Suprapubic skin (tissue), 4 donors: ENCODE results near the gene HOTAIR. TPM values are rescaled to one million over a fixed set of nuclear protein-coding genes. Genes with fewer than 3 reads are reported as not detected.
A peak's percentile ranks its signal among the peaks of the same experiment; 100 is the strongest.

Experiments used
- DNase-seq, 2 donors: peaks; one replicate each; pipeline ENCODE4 v3.0.0-alpha.2; 2019; ENCODE audit warnings: low spot score in 2 of 2
- H3K27ac ChIP-seq: fragments of 200-600 bp; sonication (generic); one replicate; pipeline ENCODE4 v1.5.1; 2019
- H3K27me3 ChIP-seq: fragments of 200-600 bp; sonication (generic); one replicate; pipeline ENCODE4 v1.5.1; 2019
- H3K36me3 ChIP-seq: fragments of 200-600 bp; sonication (generic); one replicate; pipeline ENCODE4 v1.5.1; 2019
- H3K4me1 ChIP-seq: fragments of 200-600 bp; sonication (generic); one replicate; pipeline ENCODE4 v1.5.1; 2019
- H3K4me3 ChIP-seq: fragments of 200-600 bp; sonication (generic); one replicate; pipeline ENCODE4 v1.5.1; 2019; ENCODE audit warnings: mild to moderate bottlenecking
- H3K9me3 ChIP-seq: fragments of 200-600 bp; sonication (generic); one replicate; pipeline ENCODE4 v1.5.1; 2019
- EP300 ChIP-seq: sonication (generic); formaldehyde crosslinking; IDR thresholded peaks from one replicate; pipeline ENCODE4 v1.6.1; 2017; ENCODE audit warnings: antibody characterized with exemption
- POLR2A ChIP-seq, 2 donors: fragments of 450-650 bp; IDR thresholded peaks; one replicate each; pipeline ENCODE4 v1.6.1; 2017; ENCODE audit warnings: antibody characterized with exemption in 2 of 2, mild to moderate bottlenecking in 2 of 2, moderate library complexity in 2 of 2
- POLR2AphosphoS5 ChIP-seq, 3 donors: sonication (generic); formaldehyde crosslinking; IDR thresholded peaks; one replicate each; pipeline ENCODE4 v1.6.1; 2017; ENCODE audit warnings: antibody characterized with exemption in 3 of 3
- WGBS: methylation state at CpG from one replicate; pipeline ENCODE4 v1.1.5; 2018; 5-methylcytosine and 5-hydroxymethylcytosine counted together
- total RNA-seq, 4 donors: library from RNA; depleted of rRNA; stranded (reverse); fragments of >200 nt; gene quantifications; one replicate each; pipeline ENCODE4 v1.1.0, GENCODE V29; 2016
- TF ChIP-seq, protein P1 (sequence below), 2 donors: fragments of 200-600 bp in 1 of 2; fragments of 450-650 bp in 1 of 2; sonication (generic) in 1 of 2; IDR thresholded peaks; one replicate each; pipeline ENCODE4 v1.5.1; 2016 to 2019; ENCODE audit warnings: antibody characterized with exemption in 2 of 2, mild to moderate bottlenecking in 1 of 2, moderate library complexity in 1 of 2

The HOTAIR gene
- total RNA-seq, 4 donors from 2014 or later, result 1.4 to 15.7 (median 10.7) TPM

DNA sequence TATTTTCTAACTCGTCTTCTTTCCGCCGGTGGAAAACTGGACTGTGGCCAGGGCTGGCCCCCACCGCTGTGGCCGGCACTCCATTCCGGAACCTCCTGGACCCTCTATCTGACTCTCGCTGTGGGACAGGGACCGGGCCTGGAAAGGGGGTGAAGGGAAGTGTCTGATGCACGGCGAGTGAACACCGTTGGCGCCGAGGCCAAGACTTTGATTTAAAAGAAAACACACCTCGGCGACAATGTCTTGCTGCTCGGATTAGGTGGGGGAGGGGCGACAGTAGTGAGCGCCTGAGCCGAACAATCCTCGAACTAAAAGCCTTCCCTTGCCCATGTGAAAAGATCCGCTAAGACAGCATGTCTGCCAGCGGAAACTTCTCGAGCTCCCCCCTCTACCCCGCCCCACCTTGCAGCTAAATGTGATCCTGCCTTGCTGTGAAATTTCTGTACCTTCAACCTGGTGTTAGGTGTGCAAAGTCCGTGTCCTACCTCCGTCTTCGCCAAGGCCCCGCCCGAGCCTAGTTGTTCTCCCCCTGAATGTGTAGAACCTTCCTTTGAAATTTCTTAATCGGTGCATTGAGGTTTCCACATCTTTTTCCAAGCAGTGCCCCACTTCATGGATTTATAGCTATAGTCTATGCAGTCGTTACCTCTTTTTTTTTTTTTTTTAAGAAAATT, 862 bp upstream of the HOTAIR start:
- Histone ChIP-seq H3K4me1 (peaks cover 72% of the 10 kb centered on the region), H3K9me3 (no peaks in the 10 kb centered on the region), H3K27ac (peak overlapping the region; percentile 84), H3K36me3 (no peaks in the 10 kb centered on the region), H3K27me3 (peaks cover 81% of the 10 kb centered on the region), H3K4me3 (peak overlapping the region; percentile 65)
- no peak for DNase-seq
- TF ChIP-seq POLR2A (IDR thresholded peaks at IDR 0.05) (no peak), POLR2AphosphoS5 (IDR thresholded peaks at IDR 0.05) (no peak), EP300 (no peak)
- TF ChIP-seq, protein P1, sequence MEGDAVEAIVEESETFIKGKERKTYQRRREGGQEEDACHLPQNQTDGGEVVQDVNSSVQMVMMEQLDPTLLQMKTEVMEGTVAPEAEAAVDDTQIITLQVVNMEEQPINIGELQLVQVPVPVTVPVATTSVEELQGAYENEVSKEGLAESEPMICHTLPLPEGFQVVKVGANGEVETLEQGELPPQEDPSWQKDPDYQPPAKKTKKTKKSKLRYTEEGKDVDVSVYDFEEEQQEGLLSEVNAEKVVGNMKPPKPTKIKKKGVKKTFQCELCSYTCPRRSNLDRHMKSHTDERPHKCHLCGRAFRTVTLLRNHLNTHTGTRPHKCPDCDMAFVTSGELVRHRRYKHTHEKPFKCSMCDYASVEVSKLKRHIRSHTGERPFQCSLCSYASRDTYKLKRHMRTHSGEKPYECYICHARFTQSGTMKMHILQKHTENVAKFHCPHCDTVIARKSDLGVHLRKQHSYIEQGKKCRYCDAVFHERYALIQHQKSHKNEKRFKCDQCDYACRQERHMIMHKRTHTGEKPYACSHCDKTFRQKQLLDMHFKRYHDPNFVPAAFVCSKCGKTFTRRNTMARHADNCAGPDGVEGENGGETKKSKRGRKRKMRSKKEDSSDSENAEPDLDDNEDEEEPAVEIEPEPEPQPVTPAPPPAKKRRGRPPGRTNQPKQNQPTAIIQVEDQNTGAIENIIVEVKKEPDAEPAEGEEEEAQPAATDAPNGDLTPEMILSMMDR (IDR thresholded peaks at IDR 0.05), result no peak
- WGBS, result 33% methylated on average over 31 of the region's 31 CpGs

DNA sequence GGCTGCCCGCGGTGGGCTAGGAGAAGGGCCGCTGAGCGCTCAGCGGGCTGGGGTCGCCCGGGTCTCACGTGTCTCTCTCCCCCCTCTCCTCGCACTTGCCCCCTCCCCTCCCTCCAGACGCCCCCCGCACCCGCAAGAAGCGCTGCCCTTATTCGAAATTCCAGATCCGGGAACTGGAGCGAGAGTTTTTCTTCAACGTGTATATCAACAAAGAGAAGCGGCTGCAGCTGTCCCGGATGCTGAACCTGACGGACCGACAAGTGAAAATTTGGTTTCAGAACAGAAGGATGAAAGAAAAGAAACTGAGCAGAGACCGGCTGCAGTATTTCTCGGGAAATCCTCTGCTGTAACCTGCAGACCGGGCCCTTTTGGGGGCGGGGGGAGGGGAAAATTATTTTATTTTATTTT, 314 bp upstream of the HOTAIR start:
- Histone ChIP-seq H3K4me3 (peak overlapping the region; percentile 65), H3K9me3 (no peaks in the 10 kb centered on the region), H3K36me3 (no peaks in the 10 kb centered on the region), H3K27me3 (peaks cover 84% of the 10 kb centered on the region), H3K27ac (peak overlapping the region; percentile 84), H3K4me1 (peaks cover 71% of the 10 kb centered on the region)
- no peak for DNase-seq
- 6% methylated on average over 25 of the region's 25 CpGs for WGBS
- TF ChIP-seq EP300, result no peak

DNA sequence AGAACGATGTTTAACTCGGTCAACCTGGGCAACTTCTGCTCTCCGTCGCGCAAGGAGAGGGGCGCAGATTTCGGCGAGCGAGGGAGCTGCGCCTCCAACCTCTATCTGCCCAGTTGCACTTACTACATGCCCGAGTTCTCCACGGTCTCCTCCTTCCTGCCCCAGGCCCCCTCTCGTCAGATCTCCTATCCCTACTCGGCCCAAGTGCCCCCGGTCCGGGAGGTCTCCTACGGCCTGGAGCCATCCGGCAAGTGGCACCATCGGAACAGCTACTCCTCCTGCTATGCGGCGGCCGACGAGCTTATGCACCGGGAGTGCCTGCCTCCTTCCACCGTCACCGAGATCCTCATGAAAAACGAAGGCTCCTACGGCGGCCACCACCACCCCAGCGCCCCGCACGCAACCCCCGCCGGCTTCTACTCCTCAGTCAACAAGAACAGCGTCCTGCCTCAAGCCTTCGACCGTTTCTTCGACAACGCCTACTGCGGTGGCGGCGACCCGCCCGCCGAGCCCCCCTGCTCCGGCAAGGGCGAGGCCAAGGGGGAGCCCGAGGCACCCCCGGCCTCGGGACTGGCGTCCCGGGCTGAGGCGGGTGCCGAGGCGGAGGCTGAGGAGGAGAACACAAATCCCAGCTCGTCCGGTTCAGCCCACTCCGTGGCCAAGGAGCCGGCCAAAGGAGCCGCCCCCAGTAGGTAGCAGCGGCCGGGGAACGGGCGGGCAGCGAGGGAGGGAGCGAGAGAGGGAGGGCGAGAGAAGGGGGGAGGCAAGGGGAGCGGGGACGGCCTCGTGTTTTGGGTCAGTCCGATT, 1.3 kb downstream of the HOTAIR start:
- H3K9me3 ChIP-seq, result no peaks in the 10 kb centered on the region
- no peaks in the 10 kb centered on the region for H3K36me3 ChIP-seq
- WGBS, result 2% methylated on average over 24 of the region's 71 CpGs
- H3K4me3 ChIP-seq, result peak overlapping the region; percentile 65
- H3K4me1 ChIP-seq, result peaks cover 59% of the 10 kb centered on the region
- H3K27me3 ChIP-seq, result peaks cover 91% of the 10 kb centered on the region
- DNase-seq, result no peak
- H3K27ac ChIP-seq, result peak overlapping the region; percentile 84
- TF ChIP-seq, protein P1 (IDR thresholded peaks at IDR 0.05), result no peak
- TF ChIP-seq POLR2AphosphoS5 (IDR thresholded peaks at IDR 0.05) (no peak), EP300 (no peak), POLR2A (IDR thresholded peaks at IDR 0.05) (no peak)

DNA sequence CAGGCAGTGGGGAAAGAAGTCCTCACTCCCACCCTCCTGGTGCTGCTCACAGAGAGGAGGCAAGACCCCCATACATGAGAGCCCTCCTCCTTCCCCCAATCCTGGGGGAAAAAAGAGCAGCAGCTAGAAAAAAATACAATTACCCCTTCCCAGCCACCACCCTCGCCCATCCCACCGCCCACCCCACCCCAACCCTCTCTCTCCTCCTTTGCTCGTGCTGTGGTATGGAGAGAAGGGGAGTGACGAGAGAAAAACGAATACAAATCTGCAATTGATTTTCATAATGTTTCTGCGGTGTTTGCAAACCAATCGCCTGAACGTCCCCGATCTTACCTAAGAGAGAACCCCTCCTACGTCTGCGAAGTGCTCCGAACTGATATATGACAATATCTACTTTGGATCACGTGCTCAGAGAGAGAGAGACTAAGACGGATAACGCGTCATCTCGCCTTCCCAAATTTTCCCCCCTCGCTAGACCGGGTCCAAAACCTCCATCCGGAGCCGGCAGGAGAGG, 2.0 kb downstream of the HOTAIR start, which contains the start of gene HOXC11:
Gene HOXC11, plus strand, starts transcription at position 405 of the 514 bp plus-strand sequence. CDS start 116 bp downstream, outside the sequence.
- peak within 1 kb of the TSS; percentile 65 for H3K4me3 ChIP-seq
- no peak for TF ChIP-seq POLR2AphosphoS5 (IDR thresholded peaks at IDR 0.05)
- TF ChIP-seq EP300, result no peak
- TF ChIP-seq, protein P1 (IDR thresholded peaks at IDR 0.05), result no peak
- no peak for TF ChIP-seq POLR2A (IDR thresholded peaks at IDR 0.05)
- WGBS, result 8% methylated on average over 20 of the region's 21 CpGs
- no peaks in the 10 kb centered on the region for H3K9me3 ChIP-seq
- DNase-seq, result no peak
- peaks cover 84% of the 10 kb centered on the region for H3K27me3 ChIP-seq
- peak within 1 kb of the TSS; percentile 84 for H3K27ac ChIP-seq
- H3K4me1 ChIP-seq, result peaks cover 53% of the 10 kb centered on the region
- no peaks in the 10 kb centered on the region for H3K36me3 ChIP-seq

DNA sequence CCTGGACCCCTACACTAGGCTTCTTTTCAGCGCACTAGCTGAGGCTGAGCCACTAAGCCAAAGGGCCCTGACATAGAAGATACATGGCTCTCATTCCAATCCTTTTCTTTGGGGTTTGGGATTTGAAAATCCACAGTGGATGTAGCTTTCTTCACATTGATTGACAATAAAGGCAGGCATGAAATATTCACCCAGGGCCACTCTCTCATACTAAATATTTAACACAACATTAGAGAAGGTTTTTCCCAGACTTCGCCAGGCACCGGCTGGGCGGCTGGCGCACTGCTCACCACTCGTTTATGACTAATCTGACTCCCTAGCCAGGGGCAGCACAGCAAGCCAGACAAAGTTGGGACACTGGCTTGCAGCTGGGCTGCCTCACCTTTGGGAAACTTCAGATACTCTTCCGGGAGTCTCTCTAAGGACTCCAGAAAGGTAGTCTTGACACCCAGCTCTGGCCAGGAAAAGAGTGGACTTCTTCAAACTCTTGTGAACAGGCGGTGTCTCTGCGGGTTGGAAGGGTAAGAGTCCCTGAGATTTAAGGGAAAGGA, 2.5 kb downstream of the HOTAIR start:
- H3K36me3 ChIP-seq, result no peaks in the 10 kb centered on the region
- peaks cover 82% of the 10 kb centered on the region for H3K27me3 ChIP-seq
- H3K4me3 ChIP-seq, result peak overlapping the region; percentile 65
- H3K9me3 ChIP-seq, result no peaks in the 10 kb centered on the region
- WGBS, result 41% methylated on average over 9 of the region's 9 CpGs
- peaks cover 49% of the 10 kb centered on the region for H3K4me1 ChIP-seq
- DNase-seq, result no peak
- peak overlapping the region; percentile 84 for H3K27ac ChIP-seq
- TF ChIP-seq POLR2AphosphoS5 (IDR thresholded peaks at IDR 0.05), result no peak
- TF ChIP-seq, protein P1 (IDR thresholded peaks at IDR 0.05), result no peak
- TF ChIP-seq EP300, result no peak
- TF ChIP-seq POLR2A (IDR thresholded peaks at IDR 0.05), result no peak
